HG02763 (cell line): ENCODE results near the gene DAZAP2.

Experiments
- ATAC-seq: cut with Tn5 transposase; IDR thresholded peaks from one replicate; pipeline ENCODE4 v1.9.1; 2021; ENCODE audit warnings: mild to moderate bottlenecking, moderate library complexity; ENCODE audit not compliant: unreplicated experiment

Gene DAZAP2, protein sequence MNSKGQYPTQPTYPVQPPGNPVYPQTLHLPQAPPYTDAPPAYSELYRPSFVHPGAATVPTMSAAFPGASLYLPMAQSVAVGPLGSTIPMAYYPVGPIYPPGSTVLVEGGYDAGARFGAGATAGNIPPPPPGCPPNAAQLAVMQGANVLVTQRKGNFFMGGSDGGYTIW

DNA sequence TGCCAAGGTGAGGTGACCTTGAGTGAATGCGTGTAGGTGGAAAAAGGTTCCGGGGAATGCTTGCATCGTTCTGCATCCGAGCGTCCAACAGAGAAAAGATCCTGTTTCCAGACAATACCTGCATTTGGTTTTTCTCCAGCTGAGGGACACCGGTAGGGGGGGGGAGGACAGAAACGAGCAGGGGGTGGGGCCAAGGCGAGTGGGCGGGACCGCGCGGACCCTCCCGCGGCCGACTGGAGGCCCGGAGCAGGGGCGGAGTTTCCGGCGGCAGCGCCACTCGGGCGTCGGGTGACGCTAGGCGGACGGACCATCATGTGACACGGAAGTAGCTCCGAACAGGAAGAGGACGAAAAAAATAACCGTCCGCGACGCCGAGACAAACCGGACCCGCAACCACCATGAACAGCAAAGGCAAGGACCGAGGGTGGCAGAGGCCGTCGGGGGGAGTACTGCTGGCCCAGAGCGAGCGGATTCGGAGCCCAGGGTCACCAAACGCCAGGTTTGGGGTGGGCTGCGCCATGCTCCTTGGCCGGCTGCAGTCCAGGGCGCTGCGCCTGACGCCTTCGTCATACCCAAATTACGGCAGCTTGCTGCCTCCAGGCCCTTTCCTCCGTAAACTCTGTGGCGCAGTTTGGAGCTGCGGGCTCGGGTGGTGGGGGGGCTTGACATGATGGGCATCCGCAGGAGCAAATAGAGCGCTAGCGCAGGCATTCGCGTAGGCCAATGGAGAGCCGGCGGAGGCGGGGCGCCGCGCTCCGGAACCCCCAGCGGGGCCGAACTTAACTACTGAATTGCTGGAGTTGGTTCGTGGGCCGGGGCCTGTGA lies at the start of gene DAZAP2:
Gene DAZAP2 (plus strand): TSS at position 317 of the 825 bp plus-strand sequence. CDS start 82 bp downstream, at position 399.
- ATAC-seq = peak; percentile 89

DNA sequence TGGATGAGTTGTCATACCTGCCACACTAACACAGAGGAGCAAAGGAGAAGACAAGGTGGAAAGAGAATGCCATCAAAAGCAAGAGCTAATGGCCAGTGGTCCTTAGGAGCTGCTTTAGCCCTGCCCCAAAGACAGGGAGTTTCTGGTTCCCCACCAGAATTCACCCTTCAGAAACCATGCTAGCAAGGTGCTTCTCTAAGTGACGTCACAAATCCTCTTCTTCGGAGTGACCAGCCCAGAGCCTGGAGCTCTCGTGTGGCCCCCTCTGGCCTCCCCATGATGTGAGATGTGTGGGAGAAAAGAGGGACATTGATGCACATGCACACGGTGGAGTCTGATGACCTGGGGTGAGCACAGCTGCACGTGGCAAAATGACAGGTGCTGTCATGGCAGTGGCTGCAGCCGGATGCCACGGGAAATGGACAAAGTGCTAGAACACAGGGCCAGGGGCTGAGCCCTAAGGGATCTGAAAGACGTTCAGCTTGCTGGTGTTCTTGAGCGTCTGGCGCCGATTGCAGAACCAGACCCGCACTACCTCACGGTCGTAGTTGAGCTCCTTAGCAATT lies 48.8 kb upstream of the DAZAP2 start:
- ATAC-seq = no peak

DNA sequence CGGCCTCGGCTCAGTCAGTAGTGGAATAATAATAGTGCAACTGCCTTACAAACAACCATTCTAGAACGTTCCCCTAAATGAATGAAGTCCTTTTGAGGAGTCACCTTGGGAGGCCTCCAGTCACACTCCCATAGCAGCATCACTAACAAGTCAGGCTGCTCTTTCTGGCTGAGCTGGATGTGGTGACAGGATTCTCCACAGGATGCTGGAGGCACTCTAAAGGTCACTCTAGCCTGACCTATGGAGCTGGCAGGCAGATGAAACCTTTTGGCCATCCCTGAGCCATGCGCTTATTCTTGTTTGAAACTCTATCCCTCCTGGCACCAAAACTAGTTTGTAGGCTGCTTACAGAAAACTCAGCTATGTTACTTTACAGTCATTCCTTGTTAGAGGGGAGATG lies 47.8 kb upstream of the DAZAP2 start:
- ATAC-seq = no peak

DNA sequence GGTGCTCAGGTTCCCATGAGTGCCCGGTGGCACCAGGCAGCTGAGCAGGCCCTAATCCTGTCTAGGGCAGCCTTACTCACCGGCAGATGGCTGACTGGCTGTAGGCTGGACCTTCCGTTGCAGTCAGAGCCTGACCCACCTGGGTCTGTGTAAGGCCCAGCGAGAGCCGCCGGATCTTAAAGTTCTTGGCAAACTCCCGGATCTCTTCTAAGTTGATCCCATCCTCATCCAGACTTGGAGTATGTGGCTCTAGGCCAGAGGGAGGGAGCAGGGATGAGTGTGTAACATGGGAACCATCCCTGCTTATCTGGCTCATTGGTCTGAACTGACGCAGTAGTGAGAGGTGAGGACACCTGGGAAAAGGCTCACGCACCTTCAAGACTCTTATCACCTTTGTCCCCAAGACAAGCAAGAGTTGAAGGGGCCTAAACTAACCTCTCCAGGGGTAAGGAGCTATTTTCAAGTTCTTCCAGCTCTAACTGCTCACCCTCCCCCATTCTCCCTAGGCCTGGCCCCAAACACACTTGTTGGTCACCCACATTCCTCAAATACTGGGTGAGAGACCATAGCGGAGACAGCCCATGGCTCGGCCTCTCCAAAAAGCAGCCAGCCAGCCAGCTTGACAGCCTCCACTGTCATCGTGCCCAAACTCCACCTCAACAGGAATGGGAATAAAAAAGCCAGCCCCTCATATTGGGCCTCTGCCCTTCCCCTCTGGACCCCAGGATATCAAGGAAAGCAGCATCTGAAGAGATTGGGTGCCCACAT lies 46.9 kb upstream of the DAZAP2 start:
- ATAC-seq = no peak

DNA sequence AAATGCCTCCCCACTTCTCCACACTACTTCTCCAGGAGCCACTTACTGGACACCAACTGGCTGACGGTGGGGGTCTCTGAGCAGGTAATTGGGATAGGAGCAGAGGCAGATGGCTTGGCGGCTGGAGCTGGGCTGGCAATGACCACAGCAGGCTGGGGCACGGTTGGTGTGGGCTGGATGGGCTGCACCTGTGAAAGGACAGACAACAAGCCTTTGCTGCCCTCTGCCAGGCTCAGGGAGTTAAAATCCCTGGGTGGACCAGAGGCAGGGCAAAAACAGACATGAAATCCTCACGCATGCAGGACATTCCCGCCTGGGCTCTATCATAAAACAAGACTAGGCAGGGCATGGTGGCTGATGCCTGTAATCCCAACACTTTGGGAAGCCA lies 46.3 kb upstream of the DAZAP2 start:
- ATAC-seq = no peak

DNA sequence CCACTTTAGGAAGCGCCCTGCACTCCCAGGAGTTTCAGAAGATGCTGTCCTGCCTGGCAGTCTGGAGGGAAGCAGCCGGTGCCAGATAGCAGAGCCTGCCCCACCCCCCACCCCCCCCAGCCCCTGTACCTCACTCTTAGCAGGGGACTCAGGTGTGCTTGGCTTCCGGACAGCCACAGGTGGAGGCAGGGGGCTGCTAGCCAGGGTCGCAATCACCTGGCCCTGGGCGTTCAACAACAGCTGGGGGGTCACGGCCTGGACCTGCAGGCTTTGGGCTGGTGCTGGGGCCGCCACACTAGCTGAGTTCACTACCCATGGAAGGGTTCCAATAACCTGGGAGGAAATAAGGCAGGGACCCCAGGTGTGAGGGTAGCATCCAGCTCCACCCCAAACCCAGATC lies 42.8 kb upstream of the DAZAP2 start:
- ATAC-seq = no peak

DNA sequence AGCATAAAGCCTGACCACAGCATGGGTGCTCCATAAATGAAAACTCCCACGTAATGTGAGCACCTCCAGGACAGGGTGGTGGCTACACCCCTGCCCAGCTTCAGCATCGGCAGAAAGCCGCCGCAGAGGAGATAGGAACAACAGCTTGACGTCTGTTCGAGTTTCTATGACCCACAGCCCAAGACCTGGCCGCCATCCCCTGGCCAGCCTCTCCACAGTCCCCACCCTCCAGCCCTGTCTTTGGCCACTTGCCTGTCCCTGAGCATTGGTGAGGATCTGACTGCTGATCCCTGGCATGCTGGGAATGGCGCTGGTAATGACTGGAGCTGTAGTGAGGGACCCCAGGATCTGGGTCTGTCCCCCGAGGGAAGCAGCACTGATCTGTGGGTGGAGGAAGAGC lies 42.1 kb upstream of the DAZAP2 start:
- no peak for ATAC-seq

DNA sequence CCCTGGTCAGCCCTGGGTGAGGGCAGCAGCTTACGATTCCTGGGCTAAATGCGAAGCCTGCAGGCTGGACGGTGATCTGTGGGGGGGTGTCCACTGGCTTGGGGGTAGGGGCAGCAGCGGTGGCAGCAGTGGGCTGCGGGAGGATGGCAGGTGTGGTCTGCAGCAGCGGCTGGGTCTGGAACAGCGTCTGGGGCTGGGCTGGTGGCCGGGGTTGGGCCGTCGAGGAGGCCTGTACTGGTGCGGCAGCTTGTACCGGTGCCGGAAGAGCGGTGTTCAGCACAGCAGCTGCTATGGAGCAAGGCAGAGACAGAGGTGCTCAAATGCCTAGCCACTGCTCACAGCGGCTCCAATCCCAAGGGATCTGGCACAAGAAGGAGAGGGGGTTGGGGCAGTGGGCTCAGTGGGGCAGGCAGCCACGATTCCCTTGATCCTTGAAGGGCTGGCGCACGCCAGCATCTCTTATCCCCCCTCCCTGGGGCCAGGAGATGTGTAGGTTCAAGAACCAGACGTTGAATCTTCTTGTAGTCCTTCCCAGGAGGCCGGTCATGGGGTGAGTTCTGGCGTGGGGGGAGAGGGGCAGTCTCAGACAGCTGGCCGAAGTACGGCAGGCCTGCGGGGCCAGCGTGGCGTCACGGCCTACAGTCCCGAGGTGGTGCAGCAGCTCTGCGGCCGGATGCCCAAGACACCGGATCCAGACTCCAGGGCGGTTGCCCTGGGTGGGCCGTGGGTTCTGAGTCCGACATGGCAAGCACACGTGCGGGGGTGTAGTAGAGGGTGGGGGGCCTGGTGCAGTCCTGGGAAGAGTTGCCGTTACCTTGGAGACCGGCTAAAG lies 40.7 kb upstream of the DAZAP2 start:
- no peak for ATAC-seq

DNA sequence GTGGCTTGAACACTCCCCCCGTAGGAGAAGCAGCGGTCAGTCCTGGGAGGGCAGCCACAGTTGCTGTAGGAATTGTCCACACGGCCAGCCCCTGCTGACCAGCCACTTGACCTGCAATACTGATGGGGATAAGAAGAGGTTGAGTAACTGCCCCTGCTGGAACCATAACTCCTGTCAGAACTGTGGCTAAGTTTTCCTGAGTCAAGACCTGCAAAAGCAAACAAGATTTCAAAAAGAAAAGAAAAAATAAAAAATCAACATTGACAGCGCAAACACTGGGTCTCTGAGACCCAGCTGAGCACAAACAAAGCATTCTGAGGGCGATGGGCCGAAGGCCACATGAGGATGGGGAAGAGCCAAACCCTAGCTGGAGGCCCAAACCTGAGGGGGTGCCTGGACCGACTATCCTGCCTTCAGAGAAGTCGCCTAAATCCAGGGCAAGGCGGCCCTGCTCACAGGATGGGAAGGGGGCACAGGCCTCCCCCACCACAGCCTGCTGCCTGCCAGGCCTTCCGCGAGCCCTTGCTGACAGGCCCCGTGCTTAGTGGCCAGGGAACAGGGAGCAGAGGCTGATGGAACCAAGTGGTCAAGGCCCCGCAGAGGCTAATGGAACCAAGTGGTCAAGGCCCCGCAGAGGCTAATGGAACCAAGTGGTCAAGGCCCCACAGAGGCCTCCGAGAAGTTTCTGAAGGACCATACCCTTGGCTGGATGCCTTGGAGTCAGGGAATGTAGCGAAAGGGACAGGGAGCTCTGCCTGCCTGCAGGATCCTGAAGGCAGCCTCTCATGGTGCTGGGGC lies 39.9 kb upstream of the DAZAP2 start:
- no peak for ATAC-seq

DNA sequence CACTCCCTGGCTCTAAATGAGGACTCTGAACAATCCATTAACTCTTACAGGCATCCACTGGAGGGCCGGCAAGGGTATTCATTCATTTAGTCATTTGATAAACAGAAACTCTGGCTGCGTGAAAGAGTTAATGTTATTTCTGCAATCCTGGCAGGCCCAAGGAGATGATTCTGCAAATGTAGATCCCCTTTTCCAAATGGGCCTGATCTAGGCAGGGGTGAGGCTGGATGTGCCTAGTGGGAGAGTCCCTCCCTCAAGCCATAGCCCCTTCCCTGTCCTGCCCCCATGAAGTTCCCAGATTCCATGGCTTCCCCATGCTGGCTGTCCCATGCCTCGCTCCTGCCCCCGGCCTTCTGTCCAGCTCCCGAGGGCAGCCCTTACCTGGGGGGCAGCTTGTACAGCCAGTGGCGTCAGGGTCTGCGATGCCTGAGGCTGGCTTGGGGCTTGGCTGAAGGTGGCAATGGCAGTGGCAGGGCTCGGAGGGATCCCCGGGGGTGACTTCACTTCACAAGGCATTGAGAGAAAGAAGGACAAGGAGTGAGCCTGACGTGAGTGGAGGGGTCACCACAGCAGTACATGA lies 39.2 kb upstream of the DAZAP2 start:
- ATAC-seq = no peak

DNA sequence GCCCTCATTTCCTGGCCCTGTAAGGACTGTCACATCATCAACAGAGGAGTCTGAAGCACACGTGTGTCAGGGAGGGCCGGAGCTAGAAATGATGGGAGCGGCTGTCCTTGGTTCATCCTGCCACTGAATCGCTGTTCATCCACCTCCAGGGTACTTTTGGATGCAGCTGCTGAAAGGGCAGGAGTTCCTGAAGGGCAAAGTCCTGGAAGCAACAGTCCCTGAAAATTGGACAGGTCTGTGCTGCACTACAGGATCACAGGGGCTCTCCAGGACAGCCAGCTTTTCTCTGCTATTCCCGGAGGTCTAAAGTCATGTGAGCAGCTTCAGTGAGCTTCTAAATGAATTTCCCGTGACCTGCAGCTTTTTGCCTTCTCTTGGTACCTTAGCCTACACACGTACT lies 38.5 kb upstream of the DAZAP2 start:
- no peak for ATAC-seq

DNA sequence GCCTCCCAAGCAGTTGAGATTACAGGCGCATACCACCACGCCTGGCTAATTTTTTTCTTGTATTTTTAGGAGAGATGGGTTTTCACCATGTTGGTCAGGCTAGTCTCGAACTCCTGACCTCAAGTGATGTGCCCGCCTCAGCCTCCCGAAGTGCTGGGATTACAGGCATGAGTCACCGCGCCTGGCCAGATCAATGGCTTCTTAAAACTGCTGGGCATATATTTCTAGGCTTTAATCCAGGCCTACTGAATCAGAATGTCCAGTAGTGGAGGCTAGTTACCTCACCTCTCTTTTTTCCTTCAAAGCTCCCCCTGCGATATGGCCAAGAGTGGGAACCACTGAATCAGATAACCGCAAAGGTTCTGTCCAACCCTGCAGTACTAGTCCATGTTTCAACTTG lies 37.8 kb upstream of the DAZAP2 start:
- no peak for ATAC-seq

DNA sequence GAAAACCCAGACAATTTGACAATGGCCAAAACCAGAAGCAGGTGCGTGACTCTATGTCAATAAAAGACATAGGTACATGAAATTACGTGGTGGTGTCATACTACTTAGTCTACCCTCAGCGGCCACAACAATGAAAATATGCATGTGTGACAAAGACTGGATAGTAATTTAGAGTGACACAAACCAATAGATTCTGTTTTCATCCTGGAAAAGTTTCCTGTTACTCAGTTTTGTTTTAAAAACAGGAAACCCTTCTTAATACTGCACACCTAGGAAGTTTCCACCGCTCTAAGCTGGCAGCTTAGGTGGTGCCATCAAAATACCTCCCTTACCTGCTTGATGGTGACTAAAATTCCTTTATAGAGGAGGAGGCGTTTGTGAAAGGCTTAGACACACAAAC lies 35.9 kb upstream of the DAZAP2 start:
- ATAC-seq = no peak

DNA sequence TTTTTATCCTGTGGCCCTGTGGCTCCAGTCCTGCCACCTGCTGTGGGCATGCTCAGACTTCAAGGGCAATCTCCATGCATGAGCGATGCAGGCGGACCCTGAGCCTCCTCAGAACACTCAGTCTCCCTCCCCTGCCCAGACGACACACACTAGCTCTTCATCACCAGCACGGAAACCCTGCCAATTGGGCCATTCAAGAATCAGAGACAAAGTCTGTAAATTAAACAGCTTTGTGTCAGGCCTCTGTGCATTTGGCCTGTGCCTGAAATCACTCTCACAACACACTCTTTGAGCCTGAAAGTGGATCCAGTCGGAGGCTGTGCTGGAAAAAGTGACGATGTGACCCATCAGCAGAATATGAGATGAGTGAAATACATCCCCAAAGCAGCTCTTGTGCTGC lies 33.3 kb upstream of the DAZAP2 start:
- ATAC-seq = no peak

DNA sequence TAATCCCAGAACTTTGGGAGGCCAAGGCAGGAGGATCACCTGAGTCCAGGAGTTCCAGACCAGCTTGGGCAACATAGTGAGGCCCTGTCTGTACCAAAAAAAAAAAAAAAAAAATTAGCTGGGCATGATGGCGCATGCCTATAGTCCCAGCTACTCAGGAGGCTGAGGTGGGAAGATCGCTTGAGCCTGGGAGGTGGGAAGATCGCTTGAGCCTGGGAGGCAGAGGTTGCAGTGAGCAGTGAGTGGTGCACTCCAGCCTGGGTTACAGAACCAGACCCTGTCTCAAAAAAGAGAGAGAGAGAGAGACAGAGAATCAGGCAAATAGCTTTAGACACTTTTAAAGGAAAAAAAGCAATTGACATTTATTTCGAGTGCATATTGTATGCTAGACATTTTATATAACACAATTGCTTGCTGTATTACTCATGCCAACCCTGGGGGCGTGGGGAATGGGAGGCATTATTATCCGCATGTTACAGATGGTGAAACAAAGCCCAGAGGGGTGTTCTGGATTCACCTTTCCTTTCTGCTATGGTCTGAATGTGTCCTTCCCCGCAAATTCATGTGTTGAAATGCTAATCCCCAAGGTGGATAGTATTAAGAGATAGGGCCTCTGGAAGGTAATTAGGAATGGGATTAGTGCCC lies 30.5 kb upstream of the DAZAP2 start:
- ATAC-seq = no peak

DNA sequence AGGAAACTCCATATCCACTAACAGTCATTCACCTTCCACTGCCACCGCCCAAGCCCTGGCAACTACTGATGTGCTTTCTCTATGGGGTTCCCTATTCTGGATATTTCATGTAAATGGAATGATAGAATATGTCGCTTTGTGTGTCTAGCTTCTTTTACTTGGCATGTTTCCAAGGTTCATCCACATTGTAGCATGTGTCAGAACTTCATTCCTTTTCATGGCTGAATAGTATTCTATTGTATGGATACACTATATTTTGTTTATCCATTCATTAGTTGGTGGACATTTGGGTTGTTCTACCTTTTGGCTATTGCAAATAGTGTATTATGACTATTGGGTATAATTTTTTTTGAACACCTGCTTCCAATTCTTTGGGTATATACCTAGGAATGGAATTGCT lies 29.4 kb upstream of the DAZAP2 start:
- ATAC-seq = no peak

DNA sequence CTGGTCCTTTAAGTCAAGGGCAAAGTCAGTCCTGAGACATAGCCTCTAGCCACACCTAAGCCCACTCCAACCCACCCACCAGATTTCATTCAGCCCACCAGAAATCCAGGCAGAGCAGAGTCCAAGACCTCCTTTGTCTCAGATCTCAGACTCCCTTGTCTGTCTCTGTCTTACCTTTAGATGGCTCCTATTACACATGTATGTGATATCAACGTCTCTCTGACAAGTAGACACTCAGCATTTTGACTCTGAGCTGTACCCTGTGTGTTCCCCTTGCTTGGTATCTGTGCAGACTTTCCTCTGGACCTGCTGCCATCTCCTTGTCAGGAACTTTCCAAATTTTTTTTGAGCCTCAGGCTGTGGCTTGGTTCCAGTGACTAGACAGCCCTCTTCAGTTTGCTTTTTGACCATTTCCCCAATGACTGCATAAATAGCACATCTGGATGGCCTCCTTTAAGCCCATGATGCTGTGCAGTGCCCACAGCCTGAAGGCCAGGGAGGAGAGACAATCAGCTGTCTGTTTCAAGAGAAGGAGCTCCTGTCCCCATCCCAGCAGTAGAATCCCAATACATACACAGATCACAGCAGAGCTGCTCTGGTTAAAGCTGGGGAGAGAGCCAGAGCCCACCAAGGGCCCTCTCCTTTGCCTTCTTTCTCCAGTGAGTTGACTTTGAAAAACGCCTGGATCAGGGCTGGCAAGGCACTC lies 27.8 kb upstream of the DAZAP2 start:
- no peak for ATAC-seq

DNA sequence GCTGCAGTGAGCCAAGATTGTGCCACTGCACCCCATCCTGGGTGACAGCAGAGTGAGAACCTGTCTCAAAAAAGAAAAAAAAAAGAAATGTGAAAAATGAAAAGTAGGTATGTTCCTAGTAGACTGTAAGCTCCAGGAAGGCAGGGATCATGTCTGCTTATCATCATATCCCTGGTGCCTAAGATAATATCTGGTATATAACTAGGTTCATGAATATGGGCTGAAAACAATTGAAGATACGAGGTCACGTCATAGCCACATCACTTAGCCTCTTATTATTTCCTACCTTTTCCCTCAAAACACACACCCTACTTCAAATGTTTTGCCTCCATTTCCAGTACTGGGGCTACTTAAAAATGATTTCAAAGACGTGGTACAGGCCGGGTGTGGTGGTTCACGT lies 23.7 kb upstream of the DAZAP2 start:
- ATAC-seq = no peak

DNA sequence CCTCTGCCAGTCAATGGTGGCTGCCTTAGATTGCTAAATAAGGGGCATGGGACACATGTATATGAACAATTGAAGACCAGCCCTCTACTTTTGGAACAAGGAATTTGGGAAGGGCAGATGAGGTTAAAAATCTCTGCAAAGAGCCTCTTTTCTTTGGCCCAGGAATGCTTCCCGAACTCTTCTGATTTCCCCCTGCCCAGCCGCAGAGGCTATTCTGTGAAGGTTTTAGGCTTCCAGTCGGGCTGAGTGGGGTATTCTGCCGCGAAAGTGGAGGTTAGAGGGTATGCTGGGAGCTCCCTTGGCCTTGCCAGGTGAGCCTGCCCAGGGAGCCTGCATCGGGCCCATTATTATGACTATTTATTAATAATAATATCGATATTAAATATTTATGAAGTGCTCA lies 22.0 kb upstream of the DAZAP2 start:
- ATAC-seq = no peak
